Erythroblast (primary cell): ENCODE measurements around the gene NLRC5.

Experiments used
- GATA1 ChIP-seq: IDR thresholded peaks from 2 replicates; pipeline ENCODE4 v1.6.1; 2011; ENCODE audit warnings: low read depth, mild to moderate bottlenecking, control low read depth, low read length, moderate library complexity
- POLR2A ChIP-seq: IDR thresholded peaks from 2 replicates; pipeline ENCODE4 v1.6.1; 2011; ENCODE audit warnings: mild to moderate bottlenecking, low read length

DNA sequence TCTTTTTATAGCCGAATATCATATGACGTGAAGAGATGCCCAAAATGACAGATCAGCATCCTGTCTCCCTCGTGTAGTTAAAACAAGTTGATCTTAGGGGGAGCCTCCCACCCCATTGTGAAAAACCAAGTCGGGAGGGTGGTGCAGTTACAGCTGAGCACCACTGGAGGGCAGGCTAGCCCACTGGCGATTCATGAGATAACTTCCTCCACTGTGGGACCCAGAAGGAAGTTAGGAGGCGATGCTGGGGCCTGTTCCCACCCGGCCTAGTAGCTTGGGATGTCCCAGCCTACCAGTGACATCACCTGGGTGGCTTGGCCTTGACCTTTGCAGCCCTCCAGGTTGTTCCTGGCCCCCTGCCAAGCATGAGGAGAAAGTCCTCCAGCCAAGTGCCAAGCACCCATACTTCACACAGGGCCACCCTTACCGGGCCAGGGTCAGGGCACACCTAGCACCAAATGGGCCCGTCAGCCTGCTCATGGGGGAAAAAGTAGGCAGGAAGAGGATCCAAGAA lies 95.0 kb downstream of the NLRC5 start:
- no peak for TF ChIP-seq POLR2A
- no peak for TF ChIP-seq GATA1
